Activated CD4-positive, alpha-beta T cell treated with anti-CD3 and anti-CD28 coated beads, Interleukin-2, amount 10 ng/mL, durations not matched to agents 24 days and 14 days (primary cell): ENCODE data around the gene RPN2. TPM values are rescaled to one million over a fixed set of nuclear protein-coding genes. Genes with fewer than 3 reads are reported as not detected.

ENCODE experiments used
- DNase-seq: peaks from one replicate; pipeline ENCODE4 v3.0.0; 2022
- H3K27ac Mint-ChIP-seq: one replicate; pipeline ENCODE4 v1.8.0; 2022; ENCODE audit warnings: mild to moderate bottlenecking, mixed read lengths
- H3K27me3 Mint-ChIP-seq: one replicate; pipeline ENCODE4 v1.8.0; 2022; ENCODE audit warnings: mixed read lengths
- H3K36me3 Mint-ChIP-seq: one replicate; pipeline ENCODE4 v1.8.0; 2022; ENCODE audit warnings: low read depth, mild to moderate bottlenecking, mixed read lengths
- H3K4me1 Mint-ChIP-seq: one replicate; pipeline ENCODE4 v1.8.0; 2021; ENCODE audit warnings: mixed read lengths
- H3K4me3 Mint-ChIP-seq: one replicate; pipeline ENCODE4 v1.8.0; 2022; ENCODE audit warnings: mild to moderate bottlenecking, moderate library complexity, mixed read lengths
- H3K9me3 Mint-ChIP-seq: one replicate; pipeline ENCODE4 v1.8.0; 2021; ENCODE audit warnings: mixed read lengths
- intact Hi-C: fragments of 100-400 bp; cut with micrococcal nuclease; formaldehyde crosslinking; loops from one replicate; pipeline ENCODE4 v1.15.1; 2023
- total RNA-seq: library from RNA; stranded (reverse); gene quantifications from 2 replicates; pipeline ENCODE4 v1.2.3, GENCODE V29; 2022

The RPN2 gene
- total RNA-seq, 1 donor from 2014 or later, result 213 TPM

DNA sequence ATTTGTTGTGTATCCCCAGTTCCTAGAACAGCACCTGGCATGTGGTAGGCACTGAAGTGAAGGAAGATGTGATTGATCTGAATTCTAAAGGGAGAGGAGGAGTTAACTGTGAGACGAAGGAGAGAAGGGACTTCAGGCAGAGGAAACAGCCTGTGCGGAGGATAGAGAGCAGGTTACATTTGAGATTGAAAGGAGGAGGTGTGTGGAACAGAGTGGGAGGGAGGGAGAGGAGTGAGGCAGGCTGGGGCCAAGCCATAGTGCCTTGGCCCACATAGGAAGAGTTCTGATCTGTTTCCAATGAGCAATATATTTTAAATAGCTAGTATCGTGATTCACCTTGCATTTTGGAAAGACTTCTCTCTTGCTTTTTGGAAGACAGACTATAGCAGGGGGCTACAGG is 14.1 kb downstream of the RPN2 start:
- Mint-ChIP-seq H3K9me3 (no peaks in the 10 kb centered on the region), H3K36me3 (peaks cover 40% of the 10 kb centered on the region), H3K4me1 (peaks cover 59% of the 10 kb centered on the region), H3K27me3 (no peaks in the 10 kb centered on the region), H3K4me3 (no peak overlapping the region), H3K27ac (peak overlapping the region; percentile 17)
- intact Hi-C loops, result no loop called here
- DNase-seq, result no peak

DNA sequence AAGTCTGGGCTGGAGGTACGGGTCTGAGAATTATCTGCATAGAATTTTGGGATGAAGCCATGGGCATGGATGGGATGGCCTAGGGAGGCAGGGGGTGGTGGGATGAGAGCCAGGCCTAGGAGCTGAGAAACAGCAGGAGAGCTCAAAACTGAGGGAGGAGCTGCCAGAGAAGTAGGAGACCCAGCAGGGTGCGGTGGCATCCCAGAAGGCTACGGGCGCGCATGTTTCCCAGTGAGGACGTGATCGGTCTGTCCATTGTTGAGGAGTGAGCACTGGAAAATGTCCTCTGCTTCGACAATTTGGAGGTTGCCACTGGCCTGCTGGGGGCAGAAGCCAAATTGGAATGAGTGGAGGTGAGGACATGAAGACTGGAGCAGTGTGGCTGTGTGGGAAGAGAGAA is 14.7 kb downstream of the RPN2 start:
- H3K9me3 Mint-ChIP-seq, result no peaks in the 10 kb centered on the region
- peaks cover 56% of the 10 kb centered on the region for H3K4me1 Mint-ChIP-seq
- intact Hi-C loops, result no loop called here
- H3K36me3 Mint-ChIP-seq, result peaks cover 42% of the 10 kb centered on the region
- peak overlapping the region; percentile 14 for H3K4me3 Mint-ChIP-seq
- no peaks in the 10 kb centered on the region for H3K27me3 Mint-ChIP-seq
- no peak for DNase-seq
- peak overlapping the region; percentile 56 for H3K27ac Mint-ChIP-seq

- DNase-seq, result peak; percentile 75
- H3K27ac Mint-ChIP-seq, result peak overlapping the region; percentile 61
- no peaks in the 10 kb centered on the region for H3K9me3 Mint-ChIP-seq
- no peaks in the 10 kb centered on the region for H3K27me3 Mint-ChIP-seq
- H3K36me3 Mint-ChIP-seq, result peaks cover 41% of the 10 kb centered on the region
- intact Hi-C loops, result loop anchor here (5.0 kb wide), 1 partner anchor 187 kb away; no protein-coding TSS in a partner anchor
- H3K4me3 Mint-ChIP-seq, result peak overlapping the region; percentile 40
- H3K4me1 Mint-ChIP-seq, result peaks cover 50% of the 10 kb centered on the region
Measured at GRCh38 chr20:37194621-37195417, 15.7 kb downstream of the RPN2 start.

- peaks cover 25% of the 10 kb centered on the region for H3K4me1 Mint-ChIP-seq
- no peak for DNase-seq
- no peak overlapping the region for H3K27ac Mint-ChIP-seq
- intact Hi-C loops, result loop anchor here (1.0 to 5.0 kb wide), 2 partner anchors 183 to 335 kb away; no protein-coding TSS in a partner anchor
- no peaks in the 10 kb centered on the region for H3K27me3 Mint-ChIP-seq
- no peak overlapping the region for H3K4me3 Mint-ChIP-seq
- no peaks in the 10 kb centered on the region for H3K9me3 Mint-ChIP-seq
- peaks cover 53% of the 10 kb centered on the region for H3K36me3 Mint-ChIP-seq
Measured at GRCh38 chr20:37198932-37199660, 20.0 kb downstream of the RPN2 start.

- no peak overlapping the region for H3K27ac Mint-ChIP-seq
- DNase-seq, result no peak
- intact Hi-C loops, result no loop called here
- peaks cover 66% of the 10 kb centered on the region for H3K36me3 Mint-ChIP-seq
- H3K27me3 Mint-ChIP-seq, result no peaks in the 10 kb centered on the region
- no peak overlapping the region for H3K4me3 Mint-ChIP-seq
- no peaks in the 10 kb centered on the region for H3K9me3 Mint-ChIP-seq
- H3K4me1 Mint-ChIP-seq, result peaks cover 14% of the 10 kb centered on the region
Measured at GRCh38 chr20:37200376-37200775, 21.2 kb downstream of the RPN2 start.

DNA sequence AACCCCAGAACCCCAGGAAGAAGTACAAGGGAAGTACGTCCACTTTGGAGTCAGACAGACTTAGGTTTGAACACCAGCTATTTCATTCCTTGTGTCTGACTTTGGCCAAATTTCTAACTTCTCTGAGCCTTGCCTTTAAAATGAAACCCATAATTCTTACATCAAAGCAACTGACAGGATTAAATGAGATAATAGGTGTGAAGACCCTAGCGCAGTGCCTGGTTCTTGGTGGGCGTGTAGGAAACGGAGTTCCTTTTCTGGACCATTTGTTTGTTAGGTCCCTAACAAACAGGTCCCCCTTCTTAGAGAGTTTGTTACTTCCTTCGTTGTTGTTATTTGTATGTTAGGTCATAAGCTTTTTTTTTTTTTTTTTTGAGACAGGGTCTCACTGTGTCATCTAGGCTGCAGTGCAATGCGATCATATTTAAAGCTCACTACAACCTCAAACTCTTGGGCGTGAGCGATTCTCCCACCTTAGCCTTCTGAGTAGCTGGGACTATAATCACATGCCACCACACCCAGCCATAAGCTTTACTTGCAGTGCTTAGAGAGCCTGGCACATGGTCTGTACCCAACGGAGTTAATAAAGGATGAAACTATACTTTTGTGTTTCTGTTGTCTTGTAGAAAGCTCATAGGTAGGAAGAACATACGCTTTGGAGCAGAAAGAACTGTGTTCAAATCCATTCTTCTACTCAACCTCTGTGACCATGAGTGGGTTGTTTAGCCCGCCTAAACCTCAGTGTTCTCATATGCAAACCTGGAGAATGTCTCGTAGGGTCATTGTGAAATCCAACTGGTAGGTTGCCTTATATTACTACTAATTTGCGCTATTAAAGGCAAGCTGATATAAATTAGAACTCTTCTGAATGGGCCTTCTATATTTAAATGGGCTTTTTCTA is 22.0 kb downstream of the RPN2 start:
- DNase-seq, result no peak
- H3K9me3 Mint-ChIP-seq, result no peaks in the 10 kb centered on the region
- no peaks in the 10 kb centered on the region for H3K27me3 Mint-ChIP-seq
- peaks cover 10% of the 10 kb centered on the region for H3K4me1 Mint-ChIP-seq
- no peak overlapping the region for H3K4me3 Mint-ChIP-seq
- peaks cover 69% of the 10 kb centered on the region for H3K36me3 Mint-ChIP-seq
- H3K27ac Mint-ChIP-seq, result no peak overlapping the region
- intact Hi-C loops, result no loop called here

DNA sequence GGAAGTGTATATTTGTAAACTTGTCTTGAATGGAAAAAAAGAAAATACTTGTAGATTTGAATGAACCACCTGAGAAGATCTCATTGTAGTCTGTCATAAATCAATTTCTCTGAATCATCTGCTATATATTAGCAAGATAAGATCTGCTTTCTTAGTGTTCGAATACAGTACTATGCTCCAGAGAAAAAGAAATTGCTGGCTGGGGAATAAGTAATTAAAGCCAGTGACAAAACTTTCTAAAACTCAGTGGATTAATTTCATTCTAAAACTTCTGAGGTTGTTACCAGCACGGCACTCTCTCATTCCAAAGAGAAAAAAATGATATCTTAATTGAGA is 22.7 kb downstream of the RPN2 start:
- H3K4me1 Mint-ChIP-seq, result peaks cover 8% of the 10 kb centered on the region
- no peak overlapping the region for H3K4me3 Mint-ChIP-seq
- intact Hi-C loops, result no loop called here
- no peak for DNase-seq
- no peak overlapping the region for H3K27ac Mint-ChIP-seq
- H3K9me3 Mint-ChIP-seq, result no peaks in the 10 kb centered on the region
- no peaks in the 10 kb centered on the region for H3K27me3 Mint-ChIP-seq
- H3K36me3 Mint-ChIP-seq, result peaks cover 68% of the 10 kb centered on the region

GRCh38 chr20:37202267-37202943 is 23.3 kb downstream of the RPN2 start:
- intact Hi-C loops, result no loop called here
- H3K36me3 Mint-ChIP-seq, result peaks cover 69% of the 10 kb centered on the region
- peaks cover 5% of the 10 kb centered on the region for H3K4me1 Mint-ChIP-seq
- peak; percentile 66 for DNase-seq
- H3K4me3 Mint-ChIP-seq, result no peak overlapping the region
- H3K9me3 Mint-ChIP-seq, result no peaks in the 10 kb centered on the region
- H3K27me3 Mint-ChIP-seq, result no peaks in the 10 kb centered on the region
- no peak overlapping the region for H3K27ac Mint-ChIP-seq

DNA sequence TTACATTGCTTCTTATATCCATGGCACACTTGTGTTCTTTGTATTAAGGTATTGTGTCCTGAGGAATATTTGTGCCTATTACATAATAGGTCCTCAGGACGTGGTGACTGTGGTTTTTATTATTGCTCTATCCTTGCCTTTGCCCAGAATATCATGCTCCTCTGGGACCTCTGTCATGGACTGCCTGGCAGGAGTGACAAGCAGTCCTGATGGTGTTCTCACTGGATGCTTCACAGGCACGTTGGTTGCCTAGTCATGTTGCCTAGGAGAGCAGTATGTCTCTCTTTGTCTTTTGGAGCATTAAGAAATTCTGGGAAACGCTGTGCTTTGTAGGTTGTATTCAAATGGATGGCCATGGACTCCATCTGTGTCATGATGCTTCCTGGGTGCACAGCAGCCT is 24.9 kb downstream of the RPN2 start:
- Mint-ChIP-seq H3K9me3 (no peaks in the 10 kb centered on the region), H3K4me3 (no peak overlapping the region), H3K27me3 (no peaks in the 10 kb centered on the region), H3K4me1 (peaks cover 5% of the 10 kb centered on the region), H3K36me3 (peaks cover 73% of the 10 kb centered on the region), H3K27ac (no peak overlapping the region)
- intact Hi-C loops, result no loop called here
- DNase-seq, result no peak

GRCh38 chr20:37205130-37205529 is 26.0 kb downstream of the RPN2 start:
- peaks cover 69% of the 10 kb centered on the region for H3K36me3 Mint-ChIP-seq
- peaks cover 2% of the 10 kb centered on the region for H3K4me1 Mint-ChIP-seq
- H3K27me3 Mint-ChIP-seq, result no peaks in the 10 kb centered on the region
- DNase-seq, result no peak
- intact Hi-C loops, result no loop called here
- H3K9me3 Mint-ChIP-seq, result no peaks in the 10 kb centered on the region
- no peak overlapping the region for H3K4me3 Mint-ChIP-seq
- no peak overlapping the region for H3K27ac Mint-ChIP-seq

DNA sequence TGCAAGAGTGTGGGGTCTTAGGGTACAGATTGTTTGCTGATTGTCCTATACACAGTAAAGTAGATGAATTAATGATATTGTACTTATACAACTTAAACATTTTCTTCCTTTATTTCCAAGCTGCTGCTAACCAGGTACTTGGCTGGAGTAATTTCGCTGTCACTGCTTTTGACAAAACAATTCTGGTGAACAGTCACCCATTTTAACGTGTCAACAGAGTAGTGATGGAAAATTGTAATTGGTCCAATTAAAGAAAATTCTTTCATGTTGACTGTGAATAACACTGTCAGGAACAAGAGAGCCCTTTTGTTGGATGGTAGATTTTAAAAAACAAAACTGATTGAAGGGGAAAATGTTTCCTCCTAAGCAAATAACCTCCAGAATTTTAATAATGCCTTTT is 26.7 kb downstream of the RPN2 start:
- Mint-ChIP-seq H3K36me3 (peaks cover 66% of the 10 kb centered on the region), H3K27ac (no peak overlapping the region), H3K9me3 (no peaks in the 10 kb centered on the region), H3K27me3 (no peaks in the 10 kb centered on the region), H3K4me1 (peaks cover 2% of the 10 kb centered on the region), H3K4me3 (no peak overlapping the region)
- no peak for DNase-seq
- intact Hi-C loops, result no loop called here

DNA sequence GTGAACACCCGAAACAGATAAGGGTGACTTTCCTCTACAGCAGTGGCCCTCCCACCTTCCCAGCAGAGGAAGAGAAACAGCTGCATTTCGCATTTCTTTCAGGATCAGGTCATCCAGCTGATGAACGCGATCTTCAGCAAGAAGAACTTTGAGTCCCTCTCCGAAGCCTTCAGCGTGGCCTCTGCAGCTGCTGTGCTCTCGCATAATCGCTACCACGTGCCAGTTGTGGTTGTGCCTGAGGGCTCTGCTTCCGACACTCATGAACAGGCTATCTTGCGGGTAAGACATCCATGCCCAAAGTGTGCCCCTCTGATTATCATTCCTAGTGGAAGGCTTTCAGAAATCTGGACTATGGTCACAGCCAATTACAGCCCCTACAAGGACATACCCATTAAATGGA is 28.0 kb downstream of the RPN2 start:
- Mint-ChIP-seq H3K36me3 (peaks cover 59% of the 10 kb centered on the region), H3K9me3 (no peaks in the 10 kb centered on the region), H3K27me3 (no peaks in the 10 kb centered on the region), H3K27ac (no peak overlapping the region), H3K4me1 (no peaks in the 10 kb centered on the region), H3K4me3 (no peak overlapping the region)
- no peak for DNase-seq
- intact Hi-C loops, result no loop called here

- no peaks in the 10 kb centered on the region for H3K4me1 Mint-ChIP-seq
- H3K36me3 Mint-ChIP-seq, result peaks cover 57% of the 10 kb centered on the region
Measured at GRCh38 chr20:37209193-37209592, 30.1 kb downstream of the RPN2 start.

More at GRCh38 chr20:37209193-37209592, 30.1 kb downstream of the RPN2 start:
- no peak overlapping the region for H3K4me3 Mint-ChIP-seq
- no peak for DNase-seq
- no peaks in the 10 kb centered on the region for H3K27me3 Mint-ChIP-seq
- intact Hi-C loops, result no loop called here
- H3K9me3 Mint-ChIP-seq, result no peaks in the 10 kb centered on the region
- H3K27ac Mint-ChIP-seq, result no peak overlapping the region
